ENCODE measurements around the gene SMAD2. TPM values are rescaled to one million over a fixed set of nuclear protein-coding genes. Genes with fewer than 3 reads are reported as not detected.

The SMAD2 gene
- total and polyA plus RNA-seq, 2 of the 8 experiments (the other 6 are each of a cell fraction or from before 2014, with no cell fraction given): 28.4 to 124 TPM

DNA sequence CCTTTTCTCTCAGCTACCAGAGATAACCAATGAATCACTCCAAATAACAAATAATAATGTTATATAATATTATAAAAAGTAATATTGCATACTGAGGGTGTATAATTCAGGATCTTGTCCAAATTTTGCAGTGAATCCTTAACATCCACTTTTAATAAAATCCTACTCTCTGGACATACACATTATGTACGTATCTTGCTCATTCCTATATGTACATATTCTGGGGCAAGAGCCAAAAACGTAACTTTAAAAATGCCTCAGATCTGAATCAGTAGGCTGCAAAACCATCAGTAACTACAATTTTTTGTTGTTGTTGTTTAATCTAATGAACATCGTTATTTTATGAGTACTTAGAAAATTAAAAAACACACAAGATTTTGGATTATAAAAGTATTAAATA, 65.3 kb downstream of the SMAD2 start:
- H4K20me1 ChIP-seq (replicated peaks in 1 of 2; ENCODE audit: control insufficient read depth in 1 of 2, insufficient read depth in 2 of 2, low read length in 2 of 2): no peaks in the 10 kb centered on the region
- POLR2A ChIA-PET (ENCODE audit: partially characterized antibody): no interaction called here
- H2BK20ac ChIP-seq (ENCODE audit: low read length): no peak overlapping the region
- CTCF ChIA-PET (ENCODE audit: partially characterized antibody): no interaction called here
- TF ChIP-seq TEAD4 (IDR thresholded peaks at IDR 0.05; ENCODE audit: low read depth, low read length): no peak
- TF ChIP-seq NRF1 (IDR thresholded peaks at IDR 0.05; ENCODE audit: low read depth, low read length): no peak
- H3K56ac ChIP-seq (replicated peaks; ENCODE audit: insufficient read length, low read depth, low read length): no peak overlapping the region
- H3K4me3 ChIP-seq (ENCODE audit: extremely low read depth in 1 of 4, insufficient read depth in 2 of 4, low read depth in 3 of 4, low read length in 4 of 4): no peak overlapping the region
- no peak overlapping the region for H3K9ac ChIP-seq (replicated peaks in 1 of 4; ENCODE audit: extremely low read depth in 1 of 4, low read depth in 3 of 4, low read length in 3 of 4)
- no peak overlapping the region for H3K18ac ChIP-seq (ENCODE audit: extremely low read depth, low read length)
- no peak overlapping the region for H2AK5ac ChIP-seq (ENCODE audit: low read depth, low read length)
- H2AFZ ChIP-seq (ENCODE audit: low read length): no peak overlapping the region
- H4K8ac ChIP-seq (ENCODE audit: extremely low read depth, insufficient read depth, low read length): no peak overlapping the region
- no peak overlapping the region for H4K5ac ChIP-seq (ENCODE audit: insufficient read length, low read depth, low read length)
- H3K4me1 ChIP-seq (replicated peaks in 1 of 4; ENCODE audit: control insufficient read depth in 3 of 4, insufficient read depth in 4 of 4, low read length in 3 of 4): no peaks in the 10 kb centered on the region
- no peaks in the 10 kb centered on the region for H3K79me1 ChIP-seq (ENCODE audit: low read depth, low read length)
- no peak overlapping the region for H4K91ac ChIP-seq (replicated peaks; ENCODE audit: insufficient read length, low read length)
- H3K4ac ChIP-seq (replicated peaks; ENCODE audit: insufficient read length, low read depth, low read length): no peak overlapping the region
- H3K4me2 ChIP-seq (ENCODE audit: insufficient read depth in 1 of 2, low read depth in 2 of 2, low read length in 2 of 2): no peak overlapping the region
- H3K14ac ChIP-seq (ENCODE audit: insufficient read length): no peak overlapping the region
- no peak overlapping the region for H2BK12ac ChIP-seq (ENCODE audit: low read depth, low read length)
- no peak overlapping the region for H3K27ac ChIP-seq (ENCODE audit: low read depth, low read length)
- H2BK5ac ChIP-seq (ENCODE audit: low read depth, low read length): no peak overlapping the region
- no peak overlapping the region for H3K23ac ChIP-seq (ENCODE audit: insufficient read length)
- FAIRE-seq: no peak
- no peak overlapping the region for H2BK120ac ChIP-seq (replicated peaks; ENCODE audit: low read depth, low read length)
- H3K27me3 ChIP-seq (replicated peaks in 1 of 4; ENCODE audit: control insufficient read depth in 3 of 4, extremely low read depth in 1 of 4, insufficient read depth in 3 of 4, low read length in 3 of 4): no peaks in the 10 kb centered on the region
- H3K9me3 ChIP-seq (ENCODE audit: insufficient read depth in 2 of 2, low read depth in 1 of 2, low read length in 1 of 2): no peaks in the 10 kb centered on the region
- H3K36me3 ChIP-seq (ENCODE audit: control insufficient read depth in 2 of 4, insufficient read depth in 4 of 4, low read length in 3 of 4): peaks cover 0 to 74% (median 25%) of the 10 kb centered on the region in 4 experiments; a peak in 5 of 8 replicates
- no peak overlapping the region for H2BK15ac ChIP-seq (ENCODE audit: low read length)
- WGBS, 2 experiments (ENCODE audit: extremely low coverage in 1 of 2, insufficient coverage in 1 of 2, insufficient read length in 1 of 2, insufficient replicate concordance in 2 of 2, low coverage in 1 of 2, low lambda C conversion rate in 2 of 2, missing lambda C conversion rate in 1 of 2): 88% methylated on average over 3 of the region's 3 CpGs; no CpG with 5 or more reads in 1 of the 2 experiments
- DNase-seq (ENCODE audit: low read depth in 1 of 2, low spot score in 2 of 2): no peak
- peaks cover 0 to 6% of the 10 kb centered on the region in 2 experiments; a peak in 1 of 4 replicates for H3K79me2 ChIP-seq (ENCODE audit: control insufficient read depth in 1 of 2, insufficient read depth in 2 of 2, low read length in 2 of 2)
- H3K23me2 ChIP-seq (ENCODE audit: low read depth, low read length): no peaks in the 10 kb centered on the region
